ENCODE data around the gene DHX57.

DHX57 gene

DNA sequence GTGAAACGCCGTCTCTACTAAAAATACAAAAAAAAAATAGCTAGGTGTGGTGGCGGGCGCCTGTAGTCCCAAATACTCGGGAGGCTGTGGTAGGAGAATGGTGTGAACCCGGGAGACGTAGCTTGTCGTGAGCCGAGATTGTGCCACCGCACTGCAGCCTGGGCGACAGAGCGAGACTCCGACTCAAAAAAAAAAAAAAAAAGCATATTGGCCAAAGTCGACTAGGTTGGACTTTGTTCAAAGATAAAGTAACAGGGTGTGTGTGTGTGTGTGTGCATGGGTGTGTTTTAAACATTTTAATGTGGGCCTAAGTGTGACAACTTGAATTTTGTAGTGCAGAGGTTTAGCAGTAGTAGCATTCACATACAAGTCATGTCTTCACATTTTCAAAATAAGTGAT, 86.0 kb downstream of the DHX57 start:
- FAIRE-seq (no peak), DNase-seq (ENCODE audit: insufficient read length, low spot score) (no peak)
- TF ChIP-seq SPI1 (IDR thresholded peaks at IDR 0.05; ENCODE audit: low read depth, low read length) (no peak), TAF1 (IDR thresholded peaks at IDR 0.05; ENCODE audit: low read depth, low read length) (no peak), POLR2AphosphoS5 (IDR thresholded peaks at IDR 0.05; ENCODE audit: low read depth, low read length) (no peak), POLR2A (IDR thresholded peaks at IDR 0.05; ENCODE audit: low read depth, low read length) (no peak), PAX5 (IDR thresholded peaks at IDR 0.05; ENCODE audit: insufficient read depth, low read length, severe bottlenecking) (no peak), POU2F2 (IDR thresholded peaks at IDR 0.05; ENCODE audit: low read depth, low read length) (no peak)

DNA sequence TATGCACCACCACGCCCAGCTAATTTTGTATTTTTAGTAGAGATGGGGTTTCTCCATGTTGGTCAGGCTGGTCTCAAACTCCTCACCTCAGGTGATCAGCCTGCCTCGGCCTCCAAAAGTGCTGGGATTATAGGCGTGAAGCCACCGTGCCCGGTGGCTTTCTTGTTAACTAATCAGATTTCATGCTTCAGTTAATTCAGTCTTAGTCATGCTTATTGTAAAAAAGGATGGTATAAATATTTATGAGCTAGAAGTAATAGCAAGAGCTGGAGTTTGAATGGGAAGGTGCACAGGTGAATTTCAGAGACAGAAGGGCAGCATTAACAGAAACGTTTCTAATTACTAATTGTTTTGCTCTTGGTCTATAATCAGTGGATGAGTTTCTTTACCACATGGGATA, 87.4 kb downstream of the DHX57 start:
- no peak for TF ChIP-seq POLR2AphosphoS5 (IDR thresholded peaks at IDR 0.05; ENCODE audit: low read depth, low read length)
- no peak for TF ChIP-seq SPI1 (IDR thresholded peaks at IDR 0.05; ENCODE audit: low read depth, low read length)
- no peak for TF ChIP-seq POU2F2 (IDR thresholded peaks at IDR 0.05; ENCODE audit: low read depth, low read length)
- no peak for TF ChIP-seq POLR2A (IDR thresholded peaks at IDR 0.05; ENCODE audit: low read depth, low read length)
- no peak for TF ChIP-seq TAF1 (IDR thresholded peaks at IDR 0.05; ENCODE audit: low read depth, low read length)
- TF ChIP-seq PAX5 (IDR thresholded peaks at IDR 0.05; ENCODE audit: insufficient read depth, low read length, severe bottlenecking): no peak
- FAIRE-seq (no peak), DNase-seq (ENCODE audit: insufficient read length, low spot score) (no peak)

DNA sequence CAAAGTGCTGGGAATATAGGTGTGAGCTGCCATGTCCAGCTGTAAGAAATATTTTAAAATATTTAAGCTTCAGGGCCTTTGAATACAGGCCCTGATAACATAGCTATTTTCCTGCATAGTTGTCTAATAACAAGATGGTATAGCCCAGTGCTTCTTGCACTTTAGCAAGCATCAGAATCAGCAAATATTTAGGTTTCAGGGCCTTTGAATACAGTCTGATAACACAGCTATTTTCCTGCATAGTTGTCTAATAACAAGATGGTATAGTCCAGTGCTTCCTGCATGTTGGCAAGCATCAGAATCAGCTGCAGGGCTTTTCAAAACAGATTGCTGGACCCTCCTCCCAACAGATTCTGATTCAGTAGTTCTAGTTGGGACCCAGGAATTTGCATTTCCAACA, 92.1 kb downstream of the DHX57 start:
- DNase-seq (ENCODE audit: insufficient read length, low spot score) (no peak), FAIRE-seq (no peak)
- TF ChIP-seq POU2F2 (IDR thresholded peaks at IDR 0.05; ENCODE audit: low read depth, low read length) (no peak), POLR2A (IDR thresholded peaks at IDR 0.05; ENCODE audit: low read depth, low read length) (no peak), POLR2AphosphoS5 (IDR thresholded peaks at IDR 0.05; ENCODE audit: low read depth, low read length) (no peak), TAF1 (IDR thresholded peaks at IDR 0.05; ENCODE audit: low read depth, low read length) (no peak), SPI1 (IDR thresholded peaks at IDR 0.05; ENCODE audit: low read depth, low read length) (no peak), PAX5 (IDR thresholded peaks at IDR 0.05; ENCODE audit: insufficient read depth, low read length, severe bottlenecking) (no peak)

DNA sequence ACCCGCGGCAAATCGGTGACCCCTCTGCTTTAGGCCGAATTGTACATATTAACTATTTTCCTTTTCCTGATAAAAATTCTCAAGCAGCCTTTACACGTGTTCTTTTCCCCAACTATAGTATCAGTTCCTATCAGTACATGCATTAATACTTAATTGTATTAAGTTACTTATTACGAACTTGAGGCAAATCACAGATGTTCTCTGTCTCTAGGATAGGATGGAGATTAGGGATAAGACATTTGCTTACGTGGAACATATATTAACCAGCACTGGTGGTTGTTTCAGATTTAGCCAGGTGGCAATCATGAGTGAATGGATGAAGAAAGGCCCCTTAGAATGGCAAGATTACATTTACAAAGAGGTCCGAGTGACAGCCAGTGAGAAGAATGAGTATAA, 97.0 kb downstream of the DHX57 start:
- FAIRE-seq (no peak), DNase-seq (ENCODE audit: insufficient read length, low spot score) (no peak)

DNA sequence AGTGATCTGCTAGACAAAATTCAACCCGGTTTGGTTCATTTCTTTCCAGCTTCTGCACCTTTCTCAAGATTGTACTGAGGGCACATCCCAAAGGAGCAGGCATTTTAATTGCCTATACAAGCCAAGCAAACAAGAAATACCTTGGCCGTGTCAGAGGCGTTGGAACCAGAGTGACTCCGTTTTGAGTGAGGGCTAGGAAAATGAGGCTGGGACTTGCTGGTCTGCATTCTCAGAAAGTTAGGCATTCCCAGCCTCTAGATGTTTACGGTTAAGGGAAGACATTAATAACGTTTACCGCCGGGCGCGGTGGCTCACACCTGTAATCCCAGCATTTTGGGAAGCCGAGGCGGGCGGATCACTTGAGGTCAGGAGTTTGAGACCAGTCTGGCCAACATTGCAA, 99.2 kb downstream of the DHX57 start:
- DNase-seq (ENCODE audit: insufficient read length, low spot score) (no peak), FAIRE-seq (no peak)
- TF ChIP-seq POLR2A (IDR thresholded peaks at IDR 0.05; ENCODE audit: low read depth, low read length) (no peak), SPI1 (IDR thresholded peaks at IDR 0.05; ENCODE audit: low read depth, low read length) (no peak), TAF1 (IDR thresholded peaks at IDR 0.05; ENCODE audit: low read depth, low read length) (no peak), PAX5 (IDR thresholded peaks at IDR 0.05; ENCODE audit: insufficient read depth, low read length, severe bottlenecking) (no peak), POLR2AphosphoS5 (IDR thresholded peaks at IDR 0.05; ENCODE audit: low read depth, low read length) (no peak), POU2F2 (IDR thresholded peaks at IDR 0.05; ENCODE audit: low read depth, low read length) (no peak)

More for the DNA sequence above, 97.0 kb downstream of the DHX57 start:
- no peak for TF ChIP-seq POLR2AphosphoS5 (IDR thresholded peaks at IDR 0.05; ENCODE audit: low read depth, low read length)
- TF ChIP-seq PAX5 (IDR thresholded peaks at IDR 0.05; ENCODE audit: insufficient read depth, low read length, severe bottlenecking): no peak
- no peak for TF ChIP-seq SPI1 (IDR thresholded peaks at IDR 0.05; ENCODE audit: low read depth, low read length)
- TF ChIP-seq TAF1 (IDR thresholded peaks at IDR 0.05; ENCODE audit: low read depth, low read length): no peak
- no peak for TF ChIP-seq POLR2A (IDR thresholded peaks at IDR 0.05; ENCODE audit: low read depth, low read length)
- no peak for TF ChIP-seq POU2F2 (IDR thresholded peaks at IDR 0.05; ENCODE audit: low read depth, low read length)

DNA sequence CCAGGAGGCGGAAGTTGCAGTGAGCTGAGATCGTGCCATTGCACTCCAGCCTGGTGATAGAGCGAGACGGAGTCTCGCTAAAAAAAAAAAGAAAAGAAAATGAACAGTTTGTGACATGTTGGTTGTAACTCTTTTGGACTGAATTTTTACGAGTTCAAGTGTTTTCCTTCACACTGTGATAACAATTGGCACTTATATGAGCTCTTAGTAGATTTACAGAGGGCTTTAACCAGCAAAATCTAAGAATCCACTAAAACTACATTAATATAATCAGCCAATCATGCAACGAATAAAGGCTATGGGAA, 99.9 kb downstream of the DHX57 start:
- FAIRE-seq (no peak), DNase-seq (ENCODE audit: insufficient read length, low spot score) (no peak)
- TF ChIP-seq POLR2A (IDR thresholded peaks at IDR 0.05; ENCODE audit: low read depth, low read length) (no peak), SPI1 (IDR thresholded peaks at IDR 0.05; ENCODE audit: low read depth, low read length) (no peak), TAF1 (IDR thresholded peaks at IDR 0.05; ENCODE audit: low read depth, low read length) (no peak), PAX5 (IDR thresholded peaks at IDR 0.05; ENCODE audit: insufficient read depth, low read length, severe bottlenecking) (no peak)

DNA sequence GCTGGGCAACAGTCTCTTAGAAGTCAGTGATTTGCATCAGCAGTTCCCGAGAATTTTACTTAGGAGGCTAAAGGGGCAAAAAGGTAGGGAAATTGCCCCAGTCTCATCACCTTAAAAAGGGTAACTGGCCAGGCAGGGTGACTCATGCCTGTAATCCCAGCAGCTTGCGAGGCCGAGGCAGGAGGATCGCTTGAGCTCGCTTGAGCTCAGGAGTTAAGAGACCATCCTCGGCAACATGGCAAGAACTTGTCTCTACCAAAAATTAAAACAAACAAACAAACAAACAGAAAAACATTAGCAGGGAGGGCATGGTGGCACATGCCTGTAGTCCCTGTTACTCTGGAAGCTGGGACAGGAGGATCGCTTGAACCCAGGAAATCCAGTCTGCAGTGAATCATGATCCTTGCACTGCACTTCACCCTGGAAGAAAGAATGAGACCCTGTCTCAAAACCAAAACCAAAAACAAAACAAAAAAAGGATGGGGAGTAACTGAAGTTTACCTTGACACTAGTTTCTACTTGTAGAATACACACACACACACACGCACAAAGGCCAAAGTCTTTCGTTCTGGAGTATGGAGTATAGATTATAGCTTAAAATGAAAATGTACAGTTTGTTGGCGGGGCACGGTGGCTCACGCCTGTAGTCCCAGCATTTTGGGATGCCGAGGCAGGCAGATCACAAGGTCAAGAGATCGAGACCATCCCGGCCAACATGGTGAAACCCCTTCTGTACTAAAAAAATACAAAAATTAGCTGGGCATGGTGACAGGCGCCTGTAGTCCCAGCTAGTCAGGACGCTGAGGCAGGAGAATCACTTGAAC, 100.4 kb downstream of the DHX57 start:
- DNase-seq (ENCODE audit: insufficient read length, low spot score) (no peak), FAIRE-seq (no peak)
- TF ChIP-seq PAX5 (IDR thresholded peaks at IDR 0.05; ENCODE audit: insufficient read depth, low read length, severe bottlenecking) (no peak), POLR2A (IDR thresholded peaks at IDR 0.05; ENCODE audit: low read depth, low read length) (no peak), POU2F2 (IDR thresholded peaks at IDR 0.05; ENCODE audit: low read depth, low read length) (no peak), SPI1 (IDR thresholded peaks at IDR 0.05; ENCODE audit: low read depth, low read length) (no peak), POLR2AphosphoS5 (IDR thresholded peaks at IDR 0.05; ENCODE audit: low read depth, low read length) (no peak), TAF1 (IDR thresholded peaks at IDR 0.05; ENCODE audit: low read depth, low read length) (no peak)

DNA sequence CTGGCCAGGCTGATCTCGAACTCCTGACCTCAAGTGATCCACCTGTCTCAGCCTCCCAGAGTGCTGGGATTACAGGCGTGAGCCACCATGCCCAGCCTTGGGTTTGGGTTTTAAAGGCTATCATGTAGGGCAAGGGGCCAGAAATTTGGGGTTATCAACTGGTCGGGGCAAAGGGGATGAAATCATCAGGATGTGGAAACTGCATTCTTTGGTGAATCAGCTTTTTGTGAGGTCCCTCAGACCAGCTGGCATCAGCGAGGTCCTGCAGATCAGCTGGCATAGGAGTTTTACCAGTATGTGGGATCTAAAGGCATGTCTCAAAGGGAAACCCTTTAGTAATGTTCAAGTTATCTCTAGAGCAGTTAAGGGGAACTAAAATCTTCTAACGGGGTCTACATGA, 104.1 kb downstream of the DHX57 start:
- DNase-seq (ENCODE audit: insufficient read length, low spot score): no peak
- TF ChIP-seq POLR2A (IDR thresholded peaks at IDR 0.05; ENCODE audit: low read depth, low read length): no peak
- TF ChIP-seq PAX5 (IDR thresholded peaks at IDR 0.05; ENCODE audit: insufficient read depth, low read length, severe bottlenecking): no peak
- no peak for TF ChIP-seq SPI1 (IDR thresholded peaks at IDR 0.05; ENCODE audit: low read depth, low read length)
- no peak for TF ChIP-seq POU2F2 (IDR thresholded peaks at IDR 0.05; ENCODE audit: low read depth, low read length)
- no peak for TF ChIP-seq TAF1 (IDR thresholded peaks at IDR 0.05; ENCODE audit: low read depth, low read length)
- TF ChIP-seq POLR2AphosphoS5 (IDR thresholded peaks at IDR 0.05; ENCODE audit: low read depth, low read length): no peak
- no peak for FAIRE-seq

DNA sequence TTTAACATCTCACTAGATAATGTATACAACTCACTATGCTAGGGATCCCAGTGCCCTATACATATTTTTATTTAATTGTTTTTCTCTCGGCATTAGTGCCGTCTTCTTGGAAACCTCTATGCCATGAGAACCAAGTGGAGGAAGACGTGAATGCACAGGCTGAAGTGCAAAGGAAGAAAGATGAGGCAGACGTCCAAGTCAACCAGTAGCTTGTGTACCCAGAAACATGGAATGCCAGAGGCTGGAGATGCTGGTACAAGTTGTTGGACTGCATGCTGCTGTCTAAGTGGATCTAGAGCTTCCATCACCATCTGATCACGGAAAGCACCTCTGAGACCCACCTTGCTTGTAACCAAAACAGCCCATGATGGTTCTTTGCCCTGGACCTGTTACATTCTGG, 110.2 kb downstream of the DHX57 start:
- TF ChIP-seq SPI1 (IDR thresholded peaks at IDR 0.05; ENCODE audit: low read depth, low read length) (no peak), POU2F2 (IDR thresholded peaks at IDR 0.05; ENCODE audit: low read depth, low read length) (no peak), PAX5 (IDR thresholded peaks at IDR 0.05; ENCODE audit: insufficient read depth, low read length, severe bottlenecking) (no peak), TAF1 (IDR thresholded peaks at IDR 0.05; ENCODE audit: low read depth, low read length) (no peak), POLR2A (IDR thresholded peaks at IDR 0.05; ENCODE audit: low read depth, low read length) (no peak), POLR2AphosphoS5 (IDR thresholded peaks at IDR 0.05; ENCODE audit: low read depth, low read length) (no peak)
- DNase-seq (ENCODE audit: insufficient read length, low spot score): no peak
- no peak for FAIRE-seq
